Thyroid gland (tissue), 4 donors: ENCODE results near the gene RNASE3.
"Not testable (repeated sequence)": the region's sequence is repeated elsewhere in the genome, so short reads cannot be mapped to it uniquely, and the experiment has no call there.

Experiments
- POLR2A ChIP-seq, 2 donors: fragments of 450-650 bp; IDR thresholded peaks; one replicate each; pipeline ENCODE4 v1.6.1; 2017; ENCODE audit warnings: antibody characterized with exemption in 2 of 2, mild to moderate bottlenecking in 2 of 2, moderate library complexity in 1 of 2
- TF ChIP-seq, protein P1 (sequence below), 6 experiments: fragments of 200-600 bp in 3 of 6; fragments of 450-650 bp in 3 of 6; sonication (generic) in 3 of 6; IDR thresholded peaks; one replicate each; pipeline ENCODE4 v1.5.1; 2016 to 2019; ENCODE audit warnings: antibody characterized with exemption in 6 of 6, mild to moderate bottlenecking in 2 of 6, inconsistent platforms in 1 of 6, moderate library complexity in 1 of 6

DNA sequence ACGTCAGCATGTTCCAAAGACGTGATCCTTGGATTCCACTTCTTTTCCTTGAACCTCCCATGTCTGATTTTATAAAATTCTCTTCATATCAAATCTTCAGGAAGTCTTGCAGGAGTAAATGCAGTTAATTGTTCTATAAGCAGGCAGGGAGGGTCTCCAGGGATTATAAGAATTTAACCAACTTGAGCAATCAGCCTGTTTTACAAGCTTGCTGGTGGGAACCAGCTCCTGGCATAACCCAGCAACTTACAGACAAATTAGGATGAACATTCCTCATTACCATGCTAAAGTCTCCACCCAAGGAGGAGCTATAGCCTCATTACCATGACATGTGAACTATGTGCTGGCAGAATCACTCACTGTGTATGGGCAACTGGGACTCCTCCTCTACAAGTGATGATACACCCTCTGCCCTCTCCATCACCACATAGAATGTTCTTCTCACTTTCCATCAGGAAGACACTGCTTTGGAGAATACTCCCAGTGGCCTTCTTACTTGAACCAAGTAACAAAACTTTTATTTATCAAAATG, 32.6 kb downstream of the RNASE3 start:
- TF ChIP-seq, protein P1, sequence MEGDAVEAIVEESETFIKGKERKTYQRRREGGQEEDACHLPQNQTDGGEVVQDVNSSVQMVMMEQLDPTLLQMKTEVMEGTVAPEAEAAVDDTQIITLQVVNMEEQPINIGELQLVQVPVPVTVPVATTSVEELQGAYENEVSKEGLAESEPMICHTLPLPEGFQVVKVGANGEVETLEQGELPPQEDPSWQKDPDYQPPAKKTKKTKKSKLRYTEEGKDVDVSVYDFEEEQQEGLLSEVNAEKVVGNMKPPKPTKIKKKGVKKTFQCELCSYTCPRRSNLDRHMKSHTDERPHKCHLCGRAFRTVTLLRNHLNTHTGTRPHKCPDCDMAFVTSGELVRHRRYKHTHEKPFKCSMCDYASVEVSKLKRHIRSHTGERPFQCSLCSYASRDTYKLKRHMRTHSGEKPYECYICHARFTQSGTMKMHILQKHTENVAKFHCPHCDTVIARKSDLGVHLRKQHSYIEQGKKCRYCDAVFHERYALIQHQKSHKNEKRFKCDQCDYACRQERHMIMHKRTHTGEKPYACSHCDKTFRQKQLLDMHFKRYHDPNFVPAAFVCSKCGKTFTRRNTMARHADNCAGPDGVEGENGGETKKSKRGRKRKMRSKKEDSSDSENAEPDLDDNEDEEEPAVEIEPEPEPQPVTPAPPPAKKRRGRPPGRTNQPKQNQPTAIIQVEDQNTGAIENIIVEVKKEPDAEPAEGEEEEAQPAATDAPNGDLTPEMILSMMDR (IDR thresholded peaks at IDR 0.05) = not testable (repeated sequence)
- not testable (repeated sequence) for TF ChIP-seq POLR2A (IDR thresholded peaks at IDR 0.05)
